Liver (tissue), 9 donors: Measurements from ENCODE around the gene RRP8. TPM values are rescaled to one million over a fixed set of nuclear protein-coding genes. Genes with fewer than 3 reads are reported as not detected.

Source experiments
- DNase-seq: peaks from one replicate; pipeline ENCODE4 v3.0.0-alpha.2; 2017; ENCODE audit warnings: low spot score
- H3K27ac ChIP-seq, 2 donors: one replicate each; pipeline ENCODE4 v1.7.0; 2013; ENCODE audit warnings: inconsistent platforms in 2 of 2, low read length in 2 of 2, control low read depth in 1 of 2, low read depth in 1 of 2, mild to moderate bottlenecking in 1 of 2
- H3K27me3 ChIP-seq, 4 donors: one replicate each; pipeline versions ENCODE4 v1.6.1 to v1.7.0; 2013; ENCODE audit warnings: low read length in 3 of 4, inconsistent platforms in 1 of 4, mild to moderate bottlenecking in 1 of 4, moderate library complexity in 1 of 4; ENCODE audit not compliant: control insufficient read depth in 4 of 4, insufficient read depth in 4 of 4
- H3K36me3 ChIP-seq, 4 donors: one replicate each; pipeline versions ENCODE4 v1.6.1 to v1.7.0; 2013; ENCODE audit warnings: low read length in 3 of 4, mild to moderate bottlenecking in 3 of 4, low read depth in 1 of 4, moderate library complexity in 1 of 4; ENCODE audit not compliant: control insufficient read depth in 4 of 4, insufficient read depth in 3 of 4
- H3K4me1 ChIP-seq, 4 donors: one replicate each; pipeline versions ENCODE4 v1.6.1 to v1.7.0; 2013; ENCODE audit warnings: low read length in 3 of 4, mild to moderate bottlenecking in 3 of 4, moderate library complexity in 1 of 4; ENCODE audit not compliant: control insufficient read depth in 4 of 4, insufficient read depth in 4 of 4
- H3K4me3 ChIP-seq, 3 donors: one replicate each; pipeline versions ENCODE4 v1.6.1 to v1.7.0; 2013; ENCODE audit warnings: low read length in 3 of 3, control low read depth in 1 of 3, low read depth in 1 of 3, mild to moderate bottlenecking in 1 of 3
- H3K9ac ChIP-seq, 2 donors: one replicate each; pipeline ENCODE4 v1.7.0; 2013; ENCODE audit warnings: low read length in 2 of 2, mild to moderate bottlenecking in 2 of 2, moderate library complexity in 2 of 2, control low read depth in 1 of 2, low read depth in 1 of 2
- H3K9me3 ChIP-seq, 4 donors: one replicate each; pipeline versions ENCODE4 v1.6.1 to v1.7.0; 2013; ENCODE audit warnings: low read length in 3 of 4; ENCODE audit not compliant: control insufficient read depth in 4 of 4
- FOXA1 ChIP-seq: IDR thresholded peaks from 2 replicates; pipeline ENCODE4 v1.6.1; 2016; ENCODE audit warnings: antibody characterized with exemption
- FOXA2 ChIP-seq: IDR thresholded peaks from 2 replicates; pipeline ENCODE4 v1.6.1; 2016; ENCODE audit warnings: antibody characterized with exemption
- GABPA ChIP-seq, 2 donors: IDR thresholded peaks in 1 of 2; conservative IDR thresholded peaks in 1 of 2; 2 replicates each; pipeline ENCODE4 v1.6.1; 2016; ENCODE audit warnings: antibody characterized with exemption in 2 of 2, mild to moderate bottlenecking in 1 of 2, moderate library complexity in 1 of 2
- HNF4A ChIP-seq, 2 donors: conservative IDR thresholded peaks; 2 replicates each; pipeline ENCODE4 v1.6.1; 2016; ENCODE audit warnings: antibody characterized with exemption in 2 of 2, mild to moderate bottlenecking in 2 of 2
- HNF4G ChIP-seq: IDR thresholded peaks from 2 replicates; pipeline ENCODE4 v1.6.1; 2016; ENCODE audit warnings: antibody characterized with exemption
- JUND ChIP-seq, 2 donors: IDR thresholded peaks; 2 replicates each; pipeline ENCODE4 v1.6.1; 2016; ENCODE audit warnings: antibody characterized with exemption in 2 of 2
- NR2F2 ChIP-seq: IDR thresholded peaks from 2 replicates; pipeline ENCODE4 v1.6.1; 2016; ENCODE audit warnings: antibody characterized with exemption
- RAD21 ChIP-seq, 2 donors: IDR thresholded peaks; 2 replicates each; pipeline ENCODE4 v1.6.1; 2016; ENCODE audit warnings: antibody characterized with exemption in 2 of 2, mild to moderate bottlenecking in 2 of 2
- RXRA ChIP-seq, 2 donors: IDR thresholded peaks; 2 replicates each; pipeline ENCODE4 v1.6.1; 2017 to 2018; ENCODE audit warnings: antibody characterized with exemption in 2 of 2, mild to moderate bottlenecking in 1 of 2
- SP1 ChIP-seq: IDR thresholded peaks from 2 replicates; pipeline ENCODE4 v1.6.1; 2018; ENCODE audit warnings: antibody characterized with exemption, mild to moderate bottlenecking
- TAF1 ChIP-seq: conservative IDR thresholded peaks from 2 replicates; pipeline ENCODE4 v1.6.1; 2016; ENCODE audit warnings: antibody characterized with exemption, mild to moderate bottlenecking
- YY1 ChIP-seq: IDR thresholded peaks from 2 replicates; pipeline ENCODE4 v1.6.1; 2016; ENCODE audit warnings: antibody characterized with exemption, mild to moderate bottlenecking
- WGBS: extraction: QIAGEN DNeasy Blood & Tissue Kit; methylation state at CpG from one replicate; pipeline ENCODE4 v1.1.7; 2013; 5-methylcytosine and 5-hydroxymethylcytosine counted together
- polyA plus RNA-seq, 2 donors: library from polyadenylated mRNA; stranded (reverse) in 1 of 2; unstranded in 1 of 2; fragments of 200-250 nt in 1 of 2; fragments of >200 nt in 1 of 2; fragmentation: Nextera tagmentation in 1 of 2; extraction: Ambion mirVana in 1 of 2; gene quantifications; one replicate each; pipeline versions ENCODE4 v1.2.1 to v1.2.3, GENCODE V29; 2013 to 2015
- total RNA-seq, 2 donors: library from RNA; depleted of rRNA; stranded (reverse); fragments of >200 nt; gene quantifications; one replicate each; pipeline ENCODE4 v1.2.3, GENCODE V29; 2014
- TF ChIP-seq, protein P1 (sequence below): IDR thresholded peaks from 2 replicates; pipeline ENCODE4 v1.6.1; 2016; ENCODE audit warnings: antibody characterized with exemption
- TF ChIP-seq, protein P2 (sequence below): IDR thresholded peaks from 2 replicates; pipeline ENCODE4 v1.6.1; 2016; ENCODE audit warnings: antibody characterized with exemption
- TF ChIP-seq, protein P3 (sequence below): fragments of 150-350 bp; IDR thresholded peaks from 2 replicates; pipeline ENCODE4 v1.5.1; 2017; ENCODE audit warnings: improper control_type of control experiment, low read depth, low read length; ENCODE audit not compliant: missing input control
- donor health status: healthy.
- donor health status: healthy.
- donor health status: healthy.
- donor health status: healthy.
- donor health status: healthy.

The RRP8 gene
- total and polyA plus RNA-seq, 4 donors: 10.3 to 12.6 (median 11.2) TPM

DNA sequence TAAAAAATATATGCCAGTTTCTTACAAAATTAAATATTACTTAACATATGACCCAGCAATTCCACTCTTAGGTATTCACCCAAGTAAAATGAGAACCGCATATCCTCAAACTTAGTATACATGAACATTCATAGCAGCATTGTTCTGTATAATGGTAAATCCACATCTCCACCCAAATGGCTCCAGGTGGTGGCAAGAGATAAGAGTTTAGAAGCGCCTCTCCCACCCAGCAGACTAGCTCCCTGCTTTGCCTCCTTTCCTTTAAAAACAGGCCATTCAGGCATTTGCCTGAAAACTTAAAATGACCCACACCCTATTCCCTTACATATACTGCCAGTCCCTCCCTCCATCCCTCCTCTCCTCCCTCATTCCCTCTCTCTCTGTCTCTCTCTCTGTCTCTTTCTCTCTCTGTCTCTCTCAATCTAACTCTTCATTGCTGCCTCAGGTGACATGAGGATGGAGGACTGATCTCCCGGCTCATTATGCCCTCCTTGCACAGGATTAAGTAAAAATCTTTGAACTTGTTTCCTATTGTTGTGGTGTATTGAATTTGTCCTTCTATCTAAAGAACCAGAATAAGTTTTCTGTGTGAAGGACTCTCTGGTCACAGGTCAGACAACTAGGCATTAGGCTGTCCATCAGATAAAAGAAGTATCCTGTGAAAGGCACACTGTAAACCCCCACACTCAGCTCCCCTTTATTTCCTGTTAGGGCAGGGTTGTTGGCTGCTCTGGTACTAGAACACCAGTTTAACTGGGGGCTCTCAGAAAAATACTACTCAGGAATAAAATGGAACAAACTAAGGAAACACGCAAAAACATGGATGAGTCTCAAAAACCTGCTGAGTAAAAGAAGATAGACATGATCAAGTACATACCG is 48.3 kb downstream of the RRP8 start:
- WGBS: 88% methylated on average over 5 of the region's 5 CpGs
- Histone ChIP-seq H3K9ac (no peak overlapping the region), H3K4me3 (no peak overlapping the region), H3K4me1 (peaks cover 0 to 15% (median 9%) of the 10 kb centered on the region in 4 donors), H3K9me3 (no peaks in the 10 kb centered on the region), H3K36me3 (no peaks in the 10 kb centered on the region), H3K27ac (no peak overlapping the region), H3K27me3 (no peaks in the 10 kb centered on the region)
- DNase-seq: no peak
- no peak for TF ChIP-seq GABPA (IDR thresholded peaks at IDR 0.05 in 1 of 2, conservative IDR thresholded peaks at IDR 0.05 in 1 of 2)
- no peak for TF ChIP-seq YY1
- TF ChIP-seq SP1: no peak
- TF ChIP-seq HNF4A (conservative IDR thresholded peaks at IDR 0.05): no peak

DNA sequence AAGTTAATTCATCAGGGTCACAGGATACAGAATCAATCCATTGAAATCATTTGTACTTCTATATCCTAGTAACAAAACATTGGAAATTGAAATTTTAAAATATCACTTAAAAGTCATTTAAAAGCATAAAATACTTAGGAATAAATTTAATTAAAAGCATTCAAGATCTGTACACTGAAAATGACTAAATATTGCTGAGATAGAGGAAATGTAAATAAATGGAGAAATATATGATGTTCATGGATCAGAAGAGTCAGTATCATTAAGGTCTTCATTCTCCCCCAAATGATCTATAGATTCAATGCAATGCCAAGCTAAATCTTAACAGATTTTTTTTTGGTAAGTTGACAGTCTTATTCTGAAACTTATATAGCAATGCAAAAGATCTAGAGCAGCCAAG is 49.8 kb downstream of the RRP8 start:
- no peak for TF ChIP-seq FOXA1
- no peak for TF ChIP-seq FOXA2
- no peak for TF ChIP-seq TAF1
- no peaks in the 10 kb centered on the region for H3K9me3 ChIP-seq
- H3K36me3 ChIP-seq: no peaks in the 10 kb centered on the region
- H3K4me1 ChIP-seq: peaks cover 0 to 15% (median 9%) of the 10 kb centered on the region in 4 donors
- no peak overlapping the region for H3K9ac ChIP-seq
- no peak for DNase-seq
- H3K4me3 ChIP-seq: no peak overlapping the region
- no peaks in the 10 kb centered on the region for H3K27me3 ChIP-seq
- no peak overlapping the region for H3K27ac ChIP-seq

DNA sequence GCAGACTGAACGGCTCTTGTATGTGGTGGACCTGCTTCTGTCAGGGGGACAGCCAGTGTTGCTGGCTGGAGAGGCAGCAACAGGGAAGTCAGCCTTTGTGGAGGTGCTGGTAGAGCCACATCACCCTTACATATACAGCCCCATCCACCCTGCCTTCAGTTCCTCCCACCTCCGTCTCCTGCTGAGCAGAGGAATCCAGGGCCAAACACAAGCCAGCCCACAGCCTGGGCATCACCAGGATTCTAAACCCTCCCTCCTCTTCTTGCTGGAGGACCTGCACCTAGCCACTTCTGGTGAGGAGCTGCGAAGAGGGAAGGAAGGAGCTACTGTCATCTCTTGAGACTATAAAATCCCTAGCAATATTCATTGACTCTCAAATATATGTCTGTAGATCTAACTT is 54.8 kb downstream of the RRP8 start:
- DNase-seq: no peak
- Histone ChIP-seq H3K4me3 (no peak overlapping the region), H3K36me3 (peaks cover 4 to 17% (median 7%) of the 10 kb centered on the region in 4 donors), H3K9ac (no peak overlapping the region), H3K9me3 (no peaks in the 10 kb centered on the region), H3K4me1 (no peaks in the 10 kb centered on the region), H3K27ac (no peak overlapping the region), H3K27me3 (no peaks in the 10 kb centered on the region)
- TF ChIP-seq HNF4G (no peak), NR2F2 (no peak), TAF1 (no peak), JUND (IDR thresholded peaks at IDR 0.05) (no peak)
- TF ChIP-seq, protein P1, sequence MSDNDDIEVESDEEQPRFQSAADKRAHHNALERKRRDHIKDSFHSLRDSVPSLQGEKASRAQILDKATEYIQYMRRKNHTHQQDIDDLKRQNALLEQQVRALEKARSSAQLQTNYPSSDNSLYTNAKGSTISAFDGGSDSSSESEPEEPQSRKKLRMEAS: no peak
- WGBS: 91% methylated on average over 3 of the region's 3 CpGs

DNA sequence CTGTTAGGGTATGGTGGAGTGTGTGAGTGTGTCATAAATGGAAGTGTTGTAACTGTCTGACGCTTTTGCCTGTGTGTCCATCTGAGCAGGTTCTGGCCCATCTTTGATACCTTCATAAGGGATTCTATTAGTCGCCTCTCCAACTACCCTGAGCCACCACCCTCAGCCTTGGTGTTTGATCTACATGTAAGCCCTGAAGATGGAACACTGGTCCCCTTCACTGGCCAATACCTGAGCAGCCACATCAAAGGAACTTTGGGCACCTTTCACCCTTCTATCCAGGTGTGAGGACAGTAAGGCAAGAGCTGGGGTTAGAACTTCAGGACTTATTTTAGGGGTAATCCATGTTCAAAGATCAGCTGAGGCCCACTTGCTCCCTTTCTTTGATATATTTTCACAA is 55.3 kb downstream of the RRP8 start:
- Histone ChIP-seq H3K27me3 (no peaks in the 10 kb centered on the region), H3K9me3 (no peaks in the 10 kb centered on the region), H3K4me3 (no peak overlapping the region), H3K9ac (no peak overlapping the region), H3K4me1 (no peaks in the 10 kb centered on the region), H3K27ac (no peak overlapping the region), H3K36me3 (peaks cover 4 to 17% (median 7%) of the 10 kb centered on the region in 4 donors)
- no peak for DNase-seq
- over 99% methylated on average over 2 of the region's 2 CpGs for WGBS
- no peak for TF ChIP-seq NR2F2
- TF ChIP-seq RXRA (IDR thresholded peaks at IDR 0.05): no peak
- TF ChIP-seq JUND (IDR thresholded peaks at IDR 0.05): no peak
- TF ChIP-seq, protein P2, sequence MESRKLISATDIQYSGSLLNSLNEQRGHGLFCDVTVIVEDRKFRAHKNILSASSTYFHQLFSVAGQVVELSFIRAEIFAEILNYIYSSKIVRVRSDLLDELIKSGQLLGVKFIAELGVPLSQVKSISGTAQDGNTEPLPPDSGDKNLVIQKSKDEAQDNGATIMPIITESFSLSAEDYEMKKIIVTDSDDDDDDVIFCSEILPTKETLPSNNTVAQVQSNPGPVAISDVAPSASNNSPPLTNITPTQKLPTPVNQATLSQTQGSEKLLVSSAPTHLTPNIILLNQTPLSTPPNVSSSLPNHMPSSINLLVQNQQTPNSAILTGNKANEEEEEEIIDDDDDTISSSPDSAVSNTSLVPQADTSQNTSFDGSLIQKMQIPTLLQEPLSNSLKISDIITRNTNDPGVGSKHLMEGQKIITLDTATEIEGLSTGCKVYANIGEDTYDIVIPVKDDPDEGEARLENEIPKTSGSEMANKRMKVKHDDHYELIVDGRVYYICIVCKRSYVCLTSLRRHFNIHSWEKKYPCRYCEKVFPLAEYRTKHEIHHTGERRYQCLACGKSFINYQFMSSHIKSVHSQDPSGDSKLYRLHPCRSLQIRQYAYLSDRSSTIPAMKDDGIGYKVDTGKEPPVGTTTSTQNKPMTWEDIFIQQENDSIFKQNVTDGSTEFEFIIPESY: no peak
- no peak for TF ChIP-seq RAD21 (IDR thresholded peaks at IDR 0.05)
- no peak for TF ChIP-seq FOXA2
- TF ChIP-seq, protein P3, sequence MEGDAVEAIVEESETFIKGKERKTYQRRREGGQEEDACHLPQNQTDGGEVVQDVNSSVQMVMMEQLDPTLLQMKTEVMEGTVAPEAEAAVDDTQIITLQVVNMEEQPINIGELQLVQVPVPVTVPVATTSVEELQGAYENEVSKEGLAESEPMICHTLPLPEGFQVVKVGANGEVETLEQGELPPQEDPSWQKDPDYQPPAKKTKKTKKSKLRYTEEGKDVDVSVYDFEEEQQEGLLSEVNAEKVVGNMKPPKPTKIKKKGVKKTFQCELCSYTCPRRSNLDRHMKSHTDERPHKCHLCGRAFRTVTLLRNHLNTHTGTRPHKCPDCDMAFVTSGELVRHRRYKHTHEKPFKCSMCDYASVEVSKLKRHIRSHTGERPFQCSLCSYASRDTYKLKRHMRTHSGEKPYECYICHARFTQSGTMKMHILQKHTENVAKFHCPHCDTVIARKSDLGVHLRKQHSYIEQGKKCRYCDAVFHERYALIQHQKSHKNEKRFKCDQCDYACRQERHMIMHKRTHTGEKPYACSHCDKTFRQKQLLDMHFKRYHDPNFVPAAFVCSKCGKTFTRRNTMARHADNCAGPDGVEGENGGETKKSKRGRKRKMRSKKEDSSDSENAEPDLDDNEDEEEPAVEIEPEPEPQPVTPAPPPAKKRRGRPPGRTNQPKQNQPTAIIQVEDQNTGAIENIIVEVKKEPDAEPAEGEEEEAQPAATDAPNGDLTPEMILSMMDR: no peak
- TF ChIP-seq HNF4A (conservative IDR thresholded peaks at IDR 0.05): no peak
- TF ChIP-seq TAF1: no peak
- no peak for TF ChIP-seq GABPA (IDR thresholded peaks at IDR 0.05 in 1 of 2, conservative IDR thresholded peaks at IDR 0.05 in 1 of 2)
